ENCODE data around the gene BSPH1.

DNA sequence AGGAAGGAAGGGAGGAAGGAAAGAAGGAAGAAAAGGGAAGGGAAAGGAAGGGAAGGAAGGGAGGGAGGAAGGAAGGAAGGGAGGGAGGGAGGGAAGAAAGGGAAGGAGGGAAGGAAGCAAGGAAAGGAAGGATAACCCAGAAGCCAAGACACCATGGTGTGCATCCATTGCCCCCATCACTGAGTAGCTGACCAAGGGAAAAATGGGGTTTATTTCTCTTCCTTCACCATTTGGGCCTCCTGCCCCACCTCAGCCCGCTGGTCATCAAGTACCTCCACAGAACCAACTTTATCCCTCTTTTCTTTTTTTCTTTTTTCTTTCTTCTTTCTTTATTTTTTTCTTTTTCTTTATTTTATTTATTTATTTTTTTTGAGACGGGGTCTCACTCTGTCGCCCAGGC is 31.5 kb upstream of the BSPH1 start:
- TF ChIP-seq POLR2A (IDR thresholded peaks at IDR 0.05) = no peak
- TF ChIP-seq, protein P1, sequence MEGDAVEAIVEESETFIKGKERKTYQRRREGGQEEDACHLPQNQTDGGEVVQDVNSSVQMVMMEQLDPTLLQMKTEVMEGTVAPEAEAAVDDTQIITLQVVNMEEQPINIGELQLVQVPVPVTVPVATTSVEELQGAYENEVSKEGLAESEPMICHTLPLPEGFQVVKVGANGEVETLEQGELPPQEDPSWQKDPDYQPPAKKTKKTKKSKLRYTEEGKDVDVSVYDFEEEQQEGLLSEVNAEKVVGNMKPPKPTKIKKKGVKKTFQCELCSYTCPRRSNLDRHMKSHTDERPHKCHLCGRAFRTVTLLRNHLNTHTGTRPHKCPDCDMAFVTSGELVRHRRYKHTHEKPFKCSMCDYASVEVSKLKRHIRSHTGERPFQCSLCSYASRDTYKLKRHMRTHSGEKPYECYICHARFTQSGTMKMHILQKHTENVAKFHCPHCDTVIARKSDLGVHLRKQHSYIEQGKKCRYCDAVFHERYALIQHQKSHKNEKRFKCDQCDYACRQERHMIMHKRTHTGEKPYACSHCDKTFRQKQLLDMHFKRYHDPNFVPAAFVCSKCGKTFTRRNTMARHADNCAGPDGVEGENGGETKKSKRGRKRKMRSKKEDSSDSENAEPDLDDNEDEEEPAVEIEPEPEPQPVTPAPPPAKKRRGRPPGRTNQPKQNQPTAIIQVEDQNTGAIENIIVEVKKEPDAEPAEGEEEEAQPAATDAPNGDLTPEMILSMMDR (IDR thresholded peaks at IDR 0.05) = no peak

Data from heart left ventricle (tissue), 13 donors.